H1 (cell line): ENCODE data around the gene RNF175. TPM values are rescaled to one million over a fixed set of nuclear protein-coding genes. Genes with fewer than 3 reads are reported as not detected.

Experiments
- CTCF ChIA-PET: fragments of 300-600 bp; sonication (Branson Sonifier 250); formaldehyde crosslinking; loops from one replicate; lab custom pipeline; 2021; ENCODE audit not compliant: partially characterized antibody; lab: Charles Lee
- POLR2A ChIA-PET: fragments of 300-600 bp; sonication (Branson Sonifier 250); formaldehyde crosslinking; loops from one replicate; lab custom pipeline; 2021; ENCODE audit warnings: inconsistent platforms; ENCODE audit not compliant: partially characterized antibody; lab: Charles Lee
- DNase-seq, 2 experiments: peaks; one replicate each; pipeline versions ENCODE4 v3.0.0 to v3.0.0-alpha.2; 2010 to 2022; ENCODE audit warnings: low spot score in 2 of 2, low read depth in 1 of 2, mixed read lengths in 1 of 2
- FAIRE-seq: peaks from 2 replicates; lab custom pipeline; 2011; peaks lifted over from hg19 to GRCh38; lab: Jason Lieb, UNC
- H2AFZ ChIP-seq: 2 replicates; pipeline ENCODE4 v1.8.1; 2012; ENCODE audit warnings: low read length, inconsistent platforms
- H2AK5ac ChIP-seq: 2 replicates; pipeline ENCODE4 v1.6.1; 2013; ENCODE audit warnings: low read depth, low read length
- H2BK120ac ChIP-seq: replicated peaks from 2 replicates; pipeline ENCODE3; 2013; ENCODE audit warnings: low read depth, low read length, inconsistent platforms
- H2BK12ac ChIP-seq: 2 replicates; pipeline ENCODE4 v1.6.1; 2013; ENCODE audit warnings: low read depth, low read length
- H2BK15ac ChIP-seq: 2 replicates; pipeline ENCODE4 v1.6.1; 2013; ENCODE audit warnings: low read length
- H2BK20ac ChIP-seq: 2 replicates; pipeline ENCODE4 v1.6.1; 2013; ENCODE audit warnings: low read length
- H2BK5ac ChIP-seq: 2 replicates; pipeline ENCODE4 v1.6.1; 2013; ENCODE audit warnings: low read depth, low read length
- H3K14ac ChIP-seq: 2 replicates; pipeline ENCODE4 v1.6.1; 2013; ENCODE audit warnings: inconsistent platforms; ENCODE audit not compliant: insufficient read length
- H3K18ac ChIP-seq: 2 replicates; pipeline ENCODE4 v1.6.1; 2013; ENCODE audit warnings: low read length; ENCODE audit errors: extremely low read depth
- H3K23ac ChIP-seq: 2 replicates; pipeline ENCODE4 v1.6.1; 2013; ENCODE audit warnings: inconsistent platforms; ENCODE audit not compliant: insufficient read length
- H3K23me2 ChIP-seq: 2 replicates; pipeline ENCODE4 v1.6.1; 2013; ENCODE audit warnings: low read depth, low read length
- H3K27ac ChIP-seq: 2 replicates; pipeline ENCODE4 v1.6.1; 2011; ENCODE audit warnings: low read depth, low read length, inconsistent platforms
- H3K27me3 ChIP-seq, 4 experiments: replicated peaks in 1 of 4; 1 replicate in 1 of 4; 2 replicates in 3 of 4; pipeline versions ENCODE4 v1.6.1 to v1.8.1; 2011 to 2013; ENCODE audit warnings: low read length in 3 of 4, mild to moderate bottlenecking in 3 of 4, inconsistent platforms in 2 of 4, mixed read lengths in 2 of 4, moderate library complexity in 1 of 4; ENCODE audit not compliant: control insufficient read depth in 3 of 4, insufficient read depth in 3 of 4; ENCODE audit errors: extremely low read depth in 1 of 4
- H3K36me3 ChIP-seq, 4 experiments: 2 replicates each; pipeline versions ENCODE4 v1.6.1 to v1.8.1; 2011 to 2013; ENCODE audit warnings: mild to moderate bottlenecking in 4 of 4, low read length in 3 of 4, moderate library complexity in 2 of 4, control low read depth in 1 of 4, inconsistent platforms in 1 of 4; ENCODE audit not compliant: insufficient read depth in 4 of 4, control insufficient read depth in 2 of 4
- H3K4ac ChIP-seq: replicated peaks from 2 replicates; pipeline ENCODE3; 2013; ENCODE audit warnings: low read length, low read depth, mixed read lengths, inconsistent platforms; ENCODE audit not compliant: insufficient read length
- H3K4me1 ChIP-seq, 4 experiments: replicated peaks in 1 of 4; 1 replicate in 1 of 4; 2 replicates in 3 of 4; pipeline versions ENCODE4 v1.6.1 to v1.8.1; 2011 to 2013; ENCODE audit warnings: low read length in 3 of 4, inconsistent platforms in 2 of 4, mixed read lengths in 1 of 4; ENCODE audit not compliant: insufficient read depth in 4 of 4, control insufficient read depth in 3 of 4
- H3K4me2 ChIP-seq, 2 experiments: 2 replicates each; pipeline versions ENCODE4 v1.6.1 to v1.8.1; 2011 to 2013; ENCODE audit warnings: low read depth in 2 of 2, low read length in 2 of 2, control low read depth in 1 of 2, inconsistent platforms in 1 of 2, mild to moderate bottlenecking in 1 of 2; ENCODE audit not compliant: insufficient read depth in 1 of 2
- H3K4me3 ChIP-seq, 4 experiments: fragments of 200-600, 300-600 bp in 1 of 4; sonication (generic), shearing (Covaris generic), sonication (Bioruptor Twin) in 1 of 4; 2 replicates each; pipeline versions ENCODE4 v1.5.1 to v1.8.1; 2011 to 2016; ENCODE audit warnings: low read length in 4 of 4, low read depth in 3 of 4, control low read depth in 2 of 4, inconsistent platforms in 2 of 4, mild to moderate bottlenecking in 2 of 4, mixed read lengths in 1 of 4, moderate library complexity in 1 of 4; ENCODE audit not compliant: insufficient read depth in 2 of 4; ENCODE audit errors: extremely low read depth in 1 of 4
- H3K56ac ChIP-seq: replicated peaks from 2 replicates; pipeline ENCODE3; 2013; ENCODE audit warnings: low read depth, mild to moderate bottlenecking, mixed read lengths, low read length, inconsistent platforms; ENCODE audit not compliant: insufficient read length
- H3K79me1 ChIP-seq: 2 replicates; pipeline ENCODE4 v1.6.1; 2013; ENCODE audit warnings: low read depth, low read length, control low read depth
- H3K79me2 ChIP-seq, 2 experiments: 2 replicates each; pipeline versions ENCODE4 v1.6.1 to v1.8.1; 2012 to 2013; ENCODE audit warnings: low read length in 2 of 2, mild to moderate bottlenecking in 2 of 2, inconsistent platforms in 1 of 2; ENCODE audit not compliant: insufficient read depth in 2 of 2, control insufficient read depth in 1 of 2
- H3K9ac ChIP-seq, 4 experiments: replicated peaks in 1 of 4; 1 replicate in 1 of 4; 2 replicates in 3 of 4; pipeline versions ENCODE4 v1.6.1 to v1.8.1; 2011 to 2013; ENCODE audit warnings: low read depth in 3 of 4, low read length in 3 of 4, control low read depth in 2 of 4, mild to moderate bottlenecking in 2 of 4, moderate library complexity in 2 of 4, inconsistent platforms in 1 of 4; ENCODE audit errors: extremely low read depth in 1 of 4
- H3K9me3 ChIP-seq, 2 experiments: 2 replicates each; pipeline versions ENCODE4 v1.6.1 to v1.8.1; 2012 to 2013; ENCODE audit warnings: mild to moderate bottlenecking in 2 of 2, moderate library complexity in 2 of 2, control low read depth in 1 of 2, inconsistent platforms in 1 of 2, low read depth in 1 of 2, low read length in 1 of 2, mixed read lengths in 1 of 2; ENCODE audit not compliant: insufficient read depth in 2 of 2
- H4K20me1 ChIP-seq, 2 experiments: replicated peaks in 1 of 2; 2 replicates each; pipeline versions ENCODE3 to v1.8.1; 2011 to 2013; ENCODE audit warnings: inconsistent platforms in 2 of 2, low read length in 2 of 2, mild to moderate bottlenecking in 1 of 2; ENCODE audit not compliant: insufficient read depth in 2 of 2, control insufficient read depth in 1 of 2
- H4K5ac ChIP-seq: 2 replicates; pipeline ENCODE4 v1.6.1; 2013; ENCODE audit warnings: low read length, low read depth, mixed read lengths, inconsistent platforms; ENCODE audit not compliant: insufficient read length
- H4K8ac ChIP-seq: 2 replicates; pipeline ENCODE4 v1.8.0; 2013; ENCODE audit warnings: mild to moderate bottlenecking, moderate library complexity, low read length, inconsistent platforms; ENCODE audit not compliant: insufficient read depth; ENCODE audit errors: extremely low read depth
- H4K91ac ChIP-seq: replicated peaks from 2 replicates; pipeline ENCODE3; 2013; ENCODE audit warnings: low read length, mixed read lengths, inconsistent platforms; ENCODE audit not compliant: insufficient read length
- WGBS, 2 experiments: shearing (Covaris generic) in 1 of 2; methylation state at CpG; one replicate each; pipeline versions ENCODE4 v1.1.6 to v1.1.7; 2013 to 2015; ENCODE audit warnings: low lambda C conversion rate in 2 of 2, mixed read lengths in 2 of 2, inconsistent platforms in 1 of 2, low coverage in 1 of 2, missing lambda C conversion rate in 1 of 2; ENCODE audit not compliant: insufficient replicate concordance in 2 of 2, insufficient coverage in 1 of 2, insufficient read length in 1 of 2; ENCODE audit errors: extremely low coverage in 1 of 2, missing lambda C conversion rate in 1 of 2; 5-methylcytosine and 5-hydroxymethylcytosine counted together
- polyA plus RNA-seq, 7 experiments: library from polyadenylated mRNA; depleted of rRNA in 3 of 7; stranded (reverse) in 5 of 7; unstranded in 2 of 7; fragments of >200 nt in 5 of 7; fragments of 200-250 nt in 2 of 7; gene quantifications; 1 replicate in 5 of 7; 2 replicates in 1 of 7; 4 replicates in 1 of 7; pipeline versions ENCODE4 v1.2.1 to v1.2.3, GENCODE V29; 2011 to 2013; ENCODE audit warnings: missing spikeins in 2 of 7, mixed read lengths in 2 of 7
- total RNA-seq: library from RNA; stranded (reverse); fragmentation: NEBNext Ultra II Directional; extraction: Animal tissue kit (Norgen Biotek cat#: 25700); gene quantifications from 2 replicates; pipeline ENCODE4 v1.2.1, GENCODE V29; 2021

The RNF175 gene
- total and polyA plus RNA-seq, 2 of the 8 experiments (the other 6 are each of a cell fraction or from before 2014, with no cell fraction given) = 7.9 to 9.8 TPM

DNA sequence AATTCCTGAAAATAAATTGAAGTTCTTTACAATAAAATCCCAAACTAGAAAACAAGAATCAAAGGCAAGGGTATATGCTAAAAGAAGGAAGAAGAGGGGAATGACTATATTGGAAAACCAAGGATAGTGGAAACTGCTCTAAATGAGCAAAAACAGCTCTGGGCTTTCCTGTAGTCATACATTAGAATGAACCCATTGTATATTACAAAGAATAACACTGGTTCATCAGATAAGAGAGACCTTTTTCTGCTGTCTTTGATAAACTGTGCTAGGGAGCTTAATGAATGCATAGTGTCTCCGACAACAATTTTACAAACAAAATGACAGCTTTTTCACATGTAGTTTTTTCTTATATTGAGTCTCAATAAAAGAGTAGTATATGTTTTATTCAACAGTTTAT is 49.1 kb downstream of the RNF175 start:
- Histone ChIP-seq H3K79me2 (no peaks in the 10 kb centered on the region), H3K56ac (no peak overlapping the region), H4K91ac (no peak overlapping the region), H3K9ac (peak overlapping the region in 1 of 4 experiments; percentile 49; a peak in 1 of 7 replicates), H3K4me3 (no peak overlapping the region), H3K23me2 (no peaks in the 10 kb centered on the region), H3K23ac (no peak overlapping the region), H3K79me1 (no peaks in the 10 kb centered on the region), H3K4me1 (no peaks in the 10 kb centered on the region), H3K18ac (no peak overlapping the region), H2BK5ac (no peak overlapping the region), H4K20me1 (no peaks in the 10 kb centered on the region), H2AK5ac (no peak overlapping the region), H2BK15ac (no peak overlapping the region), H3K9me3 (no peaks in the 10 kb centered on the region), H3K27ac (no peak overlapping the region), H4K5ac (no peak overlapping the region), H3K36me3 (no peaks in the 10 kb centered on the region), H2BK120ac (no peak overlapping the region), H3K4ac (no peak overlapping the region), H3K4me2 (no peak overlapping the region), H2BK20ac (no peak overlapping the region), H4K8ac (no peak overlapping the region), H3K27me3 (no peaks in the 10 kb centered on the region), H2BK12ac (no peak overlapping the region), H2AFZ (no peak overlapping the region), H3K14ac (no peak overlapping the region)
- ChIA-PET POLR2A (interaction anchor here (1.1 kb wide), 1 partner anchor 27 kb away, joined by 3 read pairs; the partner anchor contains the start of gene TLR2), CTCF (interaction anchor here (0.6 to 1.4 kb wide), 3 partner anchors 9 to 266 kb away, joined by 3 to 4 read pairs (median 3); no protein-coding TSS in a partner anchor)
- FAIRE-seq = no peak
- no peak for DNase-seq
- 85% methylated on average over 1 of the region's 1 CpG; no CpG with 5 or more reads in 1 of the 2 experiments for WGBS, 2 experiments
